Prostate gland (tissue), 2 donors: ENCODE results near the gene KIF16B. TPM values are rescaled to one million over a fixed set of nuclear protein-coding genes. Genes with fewer than 3 reads are reported as not detected.

Experiments used
- DNase-seq: peaks from one replicate; pipeline ENCODE4 v3.0.0-alpha.2; 2019; ENCODE audit warnings: low spot score
- H3K27ac ChIP-seq, 2 donors: fragments of 200-600 bp; sonication (generic); 2 replicates each; pipeline ENCODE4 v1.5.1; 2017 to 2019
- H3K27me3 ChIP-seq: fragments of 200-600 bp; sonication (generic); replicated peaks from 2 replicates; pipeline ENCODE4 v1.5.1; 2019; ENCODE audit not compliant: insufficient read depth
- H3K36me3 ChIP-seq, 2 donors: fragments of 200-600 bp; sonication (generic); 1 replicate in 1 of 2; 2 replicates in 1 of 2; pipeline versions ENCODE4 v1.5.1 to v1.8.1; 2017 to 2019
- H3K4me1 ChIP-seq: fragments of 200-600 bp; sonication (generic); replicated peaks from 2 replicates; pipeline ENCODE4 v1.5.1; 2019
- H3K4me3 ChIP-seq, 2 donors: fragments of 200-600 bp; sonication (generic); 2 replicates each; pipeline ENCODE4 v1.5.1; 2017 to 2019
- H3K9me3 ChIP-seq: fragments of 200-600 bp; sonication (generic); 2 replicates; pipeline ENCODE4 v1.5.1; 2017
- CTCF ChIP-seq, 4 experiments: fragments of 200-600 bp in 2 of 4; fragments of 450-650 bp in 2 of 4; sonication (generic) in 2 of 4; IDR thresholded peaks; 1 replicate in 3 of 4; 2 replicates in 1 of 4; pipeline ENCODE4 v1.5.1; 2016 to 2019; ENCODE audit warnings: antibody characterized with exemption in 4 of 4, mild to moderate bottlenecking in 2 of 4, moderate library complexity in 2 of 4
- POLR2A ChIP-seq: fragments of 450-650 bp; IDR thresholded peaks from one replicate; pipeline ENCODE4 v1.6.1; 2016; ENCODE audit warnings: antibody characterized with exemption, mild to moderate bottlenecking
- POLR2AphosphoS5 ChIP-seq: sonication (generic); formaldehyde crosslinking; IDR thresholded peaks from one replicate; pipeline ENCODE4 v1.6.1; 2017; ENCODE audit warnings: antibody characterized with exemption
- WGBS: methylation state at CpG from one replicate; pipeline ENCODE4 v1.1.5; 2018; 5-methylcytosine and 5-hydroxymethylcytosine counted together
- intact Hi-C: fragments of 100-400 bp; cut with DNase I; formaldehyde crosslinking; loops from one replicate; pipeline ENCODE4 v1.14.2; 2022
- total RNA-seq, 2 donors: library from RNA; depleted of rRNA; stranded (reverse); fragments of >200 nt; gene quantifications; one replicate each; pipeline ENCODE4 v1.1.0, GENCODE V29; 2016

Gene KIF16B
- total RNA-seq, 2 donors from 2014 or later: 11.5 to 24.4 TPM

GRCh38 chr20:16299897-16300296 lies 273.4 kb downstream of the KIF16B start:
- H3K9me3 ChIP-seq: no peaks in the 10 kb centered on the region
- H3K27me3 ChIP-seq: no peaks in the 10 kb centered on the region
- intact Hi-C loops: no loop called here
- H3K4me1 ChIP-seq: no peaks in the 10 kb centered on the region
- TF ChIP-seq POLR2A: no peak
- TF ChIP-seq CTCF (IDR thresholded peaks at IDR 0.05): no peak
- H3K36me3 ChIP-seq: no peaks in the 10 kb centered on the region
- DNase-seq: no peak
- no peak overlapping the region for H3K27ac ChIP-seq
- 83% methylated on average over 6 of the region's 6 CpGs for WGBS
- H3K4me3 ChIP-seq: no peak overlapping the region

GRCh38 chr20:16296931-16297330 lies 276.3 kb downstream of the KIF16B start:
- H3K27me3 ChIP-seq: no peaks in the 10 kb centered on the region
- intact Hi-C loops: no loop called here
- no peak overlapping the region for H3K4me3 ChIP-seq
- 80% methylated on average over 3 of the region's 3 CpGs for WGBS
- DNase-seq: no peak
- H3K4me1 ChIP-seq: no peaks in the 10 kb centered on the region
- no peaks in the 10 kb centered on the region for H3K36me3 ChIP-seq
- no peak overlapping the region for H3K27ac ChIP-seq
- H3K9me3 ChIP-seq: no peaks in the 10 kb centered on the region
- TF ChIP-seq POLR2AphosphoS5: no peak

GRCh38 chr20:16295534-16295933 lies 277.7 kb downstream of the KIF16B start:
- H3K4me3 ChIP-seq: no peak overlapping the region
- H3K9me3 ChIP-seq: no peaks in the 10 kb centered on the region
- H3K27ac ChIP-seq: no peak overlapping the region
- no peaks in the 10 kb centered on the region for H3K27me3 ChIP-seq
- DNase-seq: no peak
- intact Hi-C loops: no loop called here
- H3K4me1 ChIP-seq: no peaks in the 10 kb centered on the region
- TF ChIP-seq CTCF (IDR thresholded peaks at IDR 0.05): no peak
- no peak for TF ChIP-seq POLR2AphosphoS5
- TF ChIP-seq POLR2A: no peak
- 95% methylated on average over 5 of the region's 5 CpGs for WGBS
- H3K36me3 ChIP-seq: no peaks in the 10 kb centered on the region

GRCh38 chr20:16293590-16293989 lies 279.7 kb downstream of the KIF16B start:
- no peaks in the 10 kb centered on the region for H3K4me1 ChIP-seq
- no peak for TF ChIP-seq POLR2A
- no peak for TF ChIP-seq CTCF (IDR thresholded peaks at IDR 0.05)
- no peak for TF ChIP-seq POLR2AphosphoS5
- WGBS: 95% methylated on average over 5 of the region's 5 CpGs
- DNase-seq: no peak
- intact Hi-C loops: no loop called here
- H3K27ac ChIP-seq: no peak overlapping the region
- H3K9me3 ChIP-seq: no peaks in the 10 kb centered on the region
- H3K4me3 ChIP-seq: no peak overlapping the region
- H3K36me3 ChIP-seq: no peaks in the 10 kb centered on the region
- H3K27me3 ChIP-seq: no peaks in the 10 kb centered on the region

GRCh38 chr20:16292226-16292880 lies 280.9 kb downstream of the KIF16B start:
- no peaks in the 10 kb centered on the region for H3K4me1 ChIP-seq
- no peak overlapping the region for H3K27ac ChIP-seq

More at GRCh38 chr20:16292226-16292880, 280.9 kb downstream of the KIF16B start:
- no peaks in the 10 kb centered on the region for H3K9me3 ChIP-seq
- H3K4me3 ChIP-seq: no peak overlapping the region
- intact Hi-C loops: no loop called here
- no peaks in the 10 kb centered on the region for H3K27me3 ChIP-seq
- DNase-seq: no peak
- 90% methylated on average over 4 of the region's 4 CpGs for WGBS
- H3K36me3 ChIP-seq: no peaks in the 10 kb centered on the region
- TF ChIP-seq CTCF (IDR thresholded peaks at IDR 0.05) (no peak), POLR2A (no peak), POLR2AphosphoS5 (no peak)
